OCI-LY1 (cell line): ENCODE results near the gene AK6.
"Not testable (repeated sequence)": the region's sequence is repeated elsewhere in the genome, so short reads cannot be mapped to it uniquely, and the experiment has no call there.

ENCODE experiments used
- H2AFZ ChIP-seq: fragments of 200-600 bp; sonication (generic), shearing (Covaris generic); 2 replicates; pipeline ENCODE4 v1.6.0; 2014; ENCODE audit warnings: antibody characterized with exemption, mild to moderate bottlenecking, low read length
- H3F3A ChIP-seq: fragments of 200-600 bp; sonication (generic), shearing (Covaris generic); 2 replicates; pipeline ENCODE4 v1.6.0; 2014; ENCODE audit warnings: mild to moderate bottlenecking, antibody characterized with exemption, low read length, moderate library complexity; ENCODE audit not compliant: insufficient read depth
- H3K27ac ChIP-seq: fragments of 200-600 bp; sonication (generic); 2 replicates; pipeline ENCODE4 v1.5.1; 2014; ENCODE audit warnings: low read length, mixed run types, mild to moderate bottlenecking, low read depth; ENCODE audit not compliant: poor library complexity, severe bottlenecking
- H3K27me3 ChIP-seq: fragments of 200-600 bp; sonication (generic); 2 replicates; pipeline ENCODE4 v1.6.0; 2014; ENCODE audit warnings: antibody characterized with exemption, mild to moderate bottlenecking, low read length, moderate library complexity; ENCODE audit not compliant: insufficient read depth
- H3K36me3 ChIP-seq: fragments of 200-600 bp; sonication (generic); 2 replicates; pipeline ENCODE4 v1.6.1; 2014; ENCODE audit warnings: mild to moderate bottlenecking, antibody characterized with exemption, low read length, moderate library complexity, mixed read lengths; ENCODE audit not compliant: insufficient read depth
- H3K4me1 ChIP-seq: fragments of 200-600 bp; sonication (generic); 2 replicates; pipeline ENCODE4 v1.5.1; 2014; ENCODE audit warnings: mild to moderate bottlenecking, low read length, moderate library complexity; ENCODE audit not compliant: insufficient read depth, severe bottlenecking
- H3K4me2 ChIP-seq: fragments of 200-600 bp; sonication (generic), shearing (Covaris generic); 2 replicates; pipeline ENCODE4 v1.6.1; 2014; ENCODE audit warnings: low read length
- H3K4me3 ChIP-seq: fragments of 200-600 bp; sonication (generic); 2 replicates; pipeline ENCODE4 v1.5.1; 2014; ENCODE audit warnings: low read length, low read depth, mild to moderate bottlenecking, mixed read lengths; ENCODE audit not compliant: poor library complexity, severe bottlenecking
- H3K79me2 ChIP-seq: fragments of 200-600 bp; shearing (Covaris generic); 2 replicates; pipeline ENCODE4 v1.6.1; 2016; ENCODE audit warnings: mixed run types, low read length, mixed read lengths; ENCODE audit not compliant: insufficient read depth
- H3K9ac ChIP-seq: fragments of 200-600 bp; sonication (generic), shearing (Covaris generic); 2 replicates; pipeline ENCODE4 v1.6.1; 2014; ENCODE audit warnings: mild to moderate bottlenecking, low read length, mixed read lengths
- H3K9me2 ChIP-seq: fragments of 200-600 bp; sonication (generic), shearing (Covaris generic); 2 replicates; pipeline ENCODE4 v1.6.1; 2014; ENCODE audit warnings: low read depth, mild to moderate bottlenecking, low read length, mixed read lengths
- H3K9me3 ChIP-seq: fragments of 200-600 bp; shearing (Covaris generic); 2 replicates; pipeline ENCODE4 v1.6.1; 2014; ENCODE audit warnings: low read length, mixed read lengths
- H4K20me1 ChIP-seq: fragments of 200-600 bp; sonication (generic), shearing (Covaris generic); 2 replicates; pipeline ENCODE4 v1.6.0; 2016; ENCODE audit warnings: mild to moderate bottlenecking, low read length; ENCODE audit not compliant: insufficient read depth
- EZH2 ChIP-seq: fragments of 200-600 bp; sonication (generic), shearing (Covaris generic); IDR thresholded peaks from 2 replicates; pipeline ENCODE4 v1.8.0; 2017; ENCODE audit warnings: borderline replicate concordance, mixed run types, mild to moderate bottlenecking, antibody characterized with exemption, low read length, moderate library complexity, mixed read lengths
- TF ChIP-seq, protein P1 (sequence below): fragments of 200-600 bp; sonication (generic), shearing (Covaris generic); IDR thresholded peaks from 2 replicates; pipeline ENCODE4 v1.5.1; 2017; ENCODE audit warnings: mild to moderate bottlenecking, antibody characterized with exemption, low read length, moderate library complexity, mixed read lengths

AK6 gene

DNA sequence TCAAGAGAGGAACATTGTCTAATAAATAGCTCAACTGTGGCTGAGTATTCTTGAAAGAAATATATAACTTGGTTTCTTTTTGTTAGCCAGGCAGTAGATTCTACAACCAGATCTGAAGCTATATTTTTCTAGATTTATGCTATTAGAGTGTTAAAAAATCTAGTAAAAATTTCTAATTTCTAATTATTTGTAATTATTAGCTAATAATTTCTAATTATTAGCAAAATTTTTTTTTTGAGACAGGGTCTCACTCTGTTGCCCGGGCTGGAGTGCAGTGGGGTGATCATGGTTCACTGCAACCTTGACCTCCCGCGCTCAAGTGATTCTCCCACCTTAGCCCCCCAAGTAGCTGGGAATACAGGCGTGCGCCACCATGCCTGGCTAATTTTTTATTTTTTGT lies 3.1 kb upstream of the AK6 start:
- H3K4me3 ChIP-seq, result peak overlapping the region; percentile 91
- peak overlapping the region; percentile 41 for H3K9ac ChIP-seq
- no peaks in the 10 kb centered on the region for H4K20me1 ChIP-seq
- peaks cover 30% of the 10 kb centered on the region; the same call in 1 of the 2 replicates for H3K36me3 ChIP-seq
- H3K9me2 ChIP-seq, result no peaks in the 10 kb centered on the region
- peak overlapping the region; percentile 100 for H3K4me2 ChIP-seq
- no peak overlapping the region for H2AFZ ChIP-seq
- no peaks in the 10 kb centered on the region for H3K27me3 ChIP-seq
- H3F3A ChIP-seq, result 0 out of 2 replicates have a peak, but pooled peaks cover 4% of the 10 kb centered on the region
- TF ChIP-seq EZH2, result no peak
- TF ChIP-seq, protein P1, sequence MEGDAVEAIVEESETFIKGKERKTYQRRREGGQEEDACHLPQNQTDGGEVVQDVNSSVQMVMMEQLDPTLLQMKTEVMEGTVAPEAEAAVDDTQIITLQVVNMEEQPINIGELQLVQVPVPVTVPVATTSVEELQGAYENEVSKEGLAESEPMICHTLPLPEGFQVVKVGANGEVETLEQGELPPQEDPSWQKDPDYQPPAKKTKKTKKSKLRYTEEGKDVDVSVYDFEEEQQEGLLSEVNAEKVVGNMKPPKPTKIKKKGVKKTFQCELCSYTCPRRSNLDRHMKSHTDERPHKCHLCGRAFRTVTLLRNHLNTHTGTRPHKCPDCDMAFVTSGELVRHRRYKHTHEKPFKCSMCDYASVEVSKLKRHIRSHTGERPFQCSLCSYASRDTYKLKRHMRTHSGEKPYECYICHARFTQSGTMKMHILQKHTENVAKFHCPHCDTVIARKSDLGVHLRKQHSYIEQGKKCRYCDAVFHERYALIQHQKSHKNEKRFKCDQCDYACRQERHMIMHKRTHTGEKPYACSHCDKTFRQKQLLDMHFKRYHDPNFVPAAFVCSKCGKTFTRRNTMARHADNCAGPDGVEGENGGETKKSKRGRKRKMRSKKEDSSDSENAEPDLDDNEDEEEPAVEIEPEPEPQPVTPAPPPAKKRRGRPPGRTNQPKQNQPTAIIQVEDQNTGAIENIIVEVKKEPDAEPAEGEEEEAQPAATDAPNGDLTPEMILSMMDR, result no peak
- peaks cover 43% of the 10 kb centered on the region for H3K79me2 ChIP-seq
- H3K27ac ChIP-seq, result peak overlapping the region; percentile 41
- H3K9me3 ChIP-seq, result no peaks in the 10 kb centered on the region
- H3K4me1 ChIP-seq, result peaks cover 59% of the 10 kb centered on the region

DNA sequence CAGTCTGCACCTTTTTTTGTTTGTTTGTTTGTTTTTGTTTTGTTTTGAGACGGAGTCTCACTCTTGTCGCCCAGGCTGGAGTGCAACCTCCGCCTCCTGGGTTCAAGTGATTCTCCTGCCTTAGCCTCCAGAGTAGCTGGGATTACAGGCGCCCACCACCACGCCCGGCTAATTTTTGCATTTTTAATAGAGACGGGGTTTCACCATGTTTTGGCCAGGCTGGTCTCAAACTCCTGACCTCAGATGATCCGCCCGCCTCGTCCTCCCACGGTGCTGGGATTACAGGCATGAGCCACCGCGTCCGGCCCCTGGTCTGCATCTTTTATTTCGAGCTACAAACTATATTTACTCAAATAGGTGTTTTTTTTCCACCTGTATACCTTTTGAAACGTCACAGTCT lies 1.0 kb upstream of the AK6 start:
- not testable (repeated sequence) for H3K27me3 ChIP-seq, H2AFZ ChIP-seq, H3F3A ChIP-seq, H4K20me1 ChIP-seq, H3K9me3 ChIP-seq, H3K9me2 ChIP-seq
- Histone ChIP-seq H3K4me1 (peaks cover 66% of the 10 kb centered on the region), H3K4me2 (peak overlapping the region; percentile 100), H3K79me2 (peaks cover 64% of the 10 kb centered on the region), H3K27ac (peak overlapping the region; percentile 77), H3K9ac (peak overlapping the region; percentile 94), H3K36me3 (peaks cover 32% of the 10 kb centered on the region), H3K4me3 (peak overlapping the region; percentile 91)

DNA sequence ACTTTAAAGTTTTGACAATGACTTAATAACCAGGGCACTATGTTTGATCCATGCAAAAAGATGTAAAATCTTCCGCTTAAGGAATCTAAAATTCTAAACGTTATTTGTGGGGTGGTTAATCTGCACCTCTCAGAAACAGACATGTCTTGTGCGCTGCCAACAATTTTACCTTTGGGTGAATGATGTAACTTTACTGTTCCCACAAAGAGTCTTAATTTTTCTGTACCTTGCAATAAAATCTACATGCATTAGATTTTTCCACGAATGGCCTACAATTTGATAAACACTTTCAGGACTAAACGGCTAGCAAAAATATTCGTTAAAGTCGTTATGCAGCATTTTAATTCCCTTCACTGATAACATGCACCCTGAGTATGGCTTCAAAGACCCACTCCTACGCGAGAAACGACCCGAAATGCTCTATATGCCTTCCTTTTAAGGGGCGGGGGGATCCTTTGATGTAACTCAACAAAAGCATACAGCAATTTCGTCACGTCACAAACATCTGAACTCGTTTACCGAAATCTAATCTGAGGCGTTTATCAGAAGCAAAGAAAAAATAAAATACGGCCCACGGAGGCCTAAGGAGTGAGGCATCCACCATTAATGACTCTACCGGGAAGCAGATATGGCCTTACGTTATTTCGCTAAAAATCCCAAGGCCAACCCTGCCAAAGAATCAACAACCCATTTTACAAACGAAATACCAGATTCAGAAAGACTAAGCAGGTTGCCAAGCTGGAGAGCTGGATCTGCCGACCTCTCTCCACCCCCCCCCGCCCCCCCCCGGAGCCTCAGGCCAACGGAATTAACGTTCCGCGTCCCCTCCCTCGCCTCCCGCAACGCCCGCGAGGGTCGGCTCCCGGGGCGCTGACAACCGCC lies 621 bp downstream of the AK6 start:
- Histone ChIP-seq H3K9me2 (no peaks in the 10 kb centered on the region), H3K79me2 (peaks cover 77% of the 10 kb centered on the region), H3K4me2 (peak overlapping the region; percentile 100), H3K36me3 (peaks cover 34% of the 10 kb centered on the region), H2AFZ (no peak overlapping the region), H3K27ac (peak overlapping the region; percentile 77), H3K9ac (peak overlapping the region; percentile 94), H3K9me3 (no peaks in the 10 kb centered on the region), H3K27me3 (no peaks in the 10 kb centered on the region), H4K20me1 (no peaks in the 10 kb centered on the region), H3F3A (no peaks in the 10 kb centered on the region), H3K4me3 (peak overlapping the region; percentile 91), H3K4me1 (peaks cover 57% of the 10 kb centered on the region)
- TF ChIP-seq EZH2, result no peak
- TF ChIP-seq, protein P1, result no peak
